ENCODE measurements around the gene FZR1. TPM values are rescaled to one million over a fixed set of nuclear protein-coding genes. Genes with fewer than 3 reads are reported as not detected.

FZR1 gene
- total and polyA plus RNA-seq, 9 of the 15 experiments (the other 6 are each of a cell fraction or from before 2014, with no cell fraction given): 0.18 to 48.0 (median 22.2) TPM

DNA sequence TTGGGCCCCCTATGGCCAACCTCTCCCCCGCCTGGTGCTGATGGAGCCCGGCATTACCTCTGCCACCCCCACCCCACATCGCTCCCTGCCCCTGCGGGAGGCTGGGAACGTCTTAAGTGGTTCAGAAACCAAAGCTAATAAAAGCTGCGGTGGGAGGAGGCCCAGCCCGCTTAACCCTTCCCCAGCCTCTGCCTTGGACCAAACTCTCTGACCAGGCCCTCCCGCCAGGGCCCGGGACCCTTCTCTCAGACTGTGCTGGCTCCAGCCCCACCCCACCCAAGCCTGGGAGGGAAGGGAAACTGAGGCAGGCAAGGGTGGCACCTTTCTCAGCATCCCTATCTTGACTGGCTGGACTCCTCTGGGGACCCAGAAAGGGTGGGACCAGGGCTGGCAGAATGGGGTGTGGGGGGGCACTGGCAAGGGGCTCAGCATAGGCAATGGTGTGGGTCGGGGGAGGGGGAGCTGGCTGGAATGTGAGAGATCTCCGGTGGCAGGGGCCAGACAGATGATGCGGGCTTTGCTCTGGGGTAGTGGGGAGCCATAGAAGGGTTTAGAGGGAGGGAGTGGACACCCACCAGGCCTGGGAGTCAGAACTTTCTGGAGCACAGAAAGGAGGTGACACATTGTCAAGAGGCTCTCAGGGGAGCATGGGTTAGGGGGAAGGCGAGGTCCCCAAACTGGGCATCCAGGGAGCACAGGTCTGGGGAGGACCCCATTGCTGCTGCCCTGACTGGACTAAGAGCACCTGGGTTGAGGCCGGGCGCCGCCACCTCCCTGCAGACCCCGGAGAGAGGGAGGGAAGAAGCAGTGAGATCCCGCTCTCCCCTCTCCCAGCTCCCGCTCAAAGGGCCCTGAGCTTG, 47.7 kb upstream of the FZR1 start (continued):
- TF ChIP-seq KDM1A (IDR thresholded peaks at IDR 0.05): 0 out of 4 replicates have a peak, but pooled peaks have one; percentile 12 to 41
- TF ChIP-seq RBM25 (IDR thresholded peaks at IDR 0.05; ENCODE audit: low read depth, low read length, severe bottlenecking): peak; percentile 50

DNA sequence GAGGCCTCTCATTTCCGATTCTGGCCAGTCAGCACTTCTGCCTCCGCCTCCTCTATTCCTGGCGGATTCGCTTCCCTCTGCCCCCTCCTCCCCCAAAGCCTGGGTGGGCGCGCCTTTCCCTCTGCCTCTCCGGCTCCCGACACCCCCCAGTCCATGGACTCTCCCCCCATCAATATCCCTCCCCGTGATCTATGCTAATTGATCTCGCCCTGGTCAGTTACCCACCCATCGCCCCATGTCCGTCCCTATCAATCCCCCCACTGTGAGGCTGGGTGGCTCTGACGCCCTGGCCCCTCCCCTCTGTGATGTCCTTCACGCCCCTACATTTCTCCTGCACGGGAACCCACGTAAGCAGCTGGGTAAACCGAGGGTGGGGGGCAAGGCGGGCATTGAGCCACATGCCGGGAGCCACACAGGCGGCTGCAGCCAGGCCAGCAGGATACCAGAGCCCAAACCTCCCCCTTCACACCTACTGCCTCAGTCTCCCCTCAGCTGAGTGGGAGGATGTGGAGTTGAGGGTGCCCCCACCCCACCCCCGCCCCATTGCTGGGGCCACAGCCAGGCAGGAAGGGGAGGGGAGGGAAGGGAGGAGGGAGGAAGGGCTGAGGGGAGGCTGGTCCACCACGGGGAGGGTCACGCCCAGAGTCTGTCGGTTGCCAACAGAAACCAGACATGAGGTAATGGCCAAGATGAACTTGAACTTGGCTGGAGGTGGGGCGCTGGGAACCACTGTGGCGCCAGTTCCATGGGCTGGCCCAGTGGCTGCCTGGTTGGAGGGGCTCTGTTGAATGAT, 46.8 kb upstream of the FZR1 start:
- Histone ChIP-seq H3K36me3 (ENCODE audit: control insufficient read depth, insufficient read depth, low read length) (peaks cover 86% of the 10 kb centered on the region), H3K9ac (ENCODE audit: insufficient read depth in 1 of 2, low read depth in 2 of 2, low read length in 2 of 2) (no peak overlapping the region), H3K79me2 (ENCODE audit: control insufficient read depth, insufficient read depth, low read length) (peaks cover 5% of the 10 kb centered on the region; the same call in 2 of the 3 replicates), H3K4me3 (no peak overlapping the region), H3K9me3 (replicated peaks; ENCODE audit: control insufficient read depth, insufficient read depth, low read depth, low read length) (no peaks in the 10 kb centered on the region), H3K27me3 (ENCODE audit: control insufficient read depth in 2 of 2, insufficient read depth in 2 of 2, low read length in 2 of 2) (no peaks in the 10 kb centered on the region), H3K4me2 (ENCODE audit: insufficient read depth, low read length) (no peak overlapping the region), H4K20me1 (replicated peaks; ENCODE audit: control insufficient read depth, insufficient read depth, low read length) (peaks cover 8% of the 10 kb centered on the region), H2AFZ (ENCODE audit: low read depth, low read length) (no peak overlapping the region), H3K4me1 (replicated peaks in 1 of 2; ENCODE audit: control insufficient read depth in 2 of 2, insufficient read depth in 2 of 2, low read length in 2 of 2) (peaks cover 0 to 47% of the 10 kb centered on the region in 2 experiments; a peak in 2 of 5 replicates), H3K9me1 (ENCODE audit: control insufficient read depth, insufficient read depth, low read length) (no peaks in the 10 kb centered on the region), H3K27ac (ENCODE audit: extremely low read depth, low read depth, low read length) (no peak overlapping the region)
- ATAC-seq (peak; percentile 73), DNase-seq (ENCODE audit: extremely low read depth in 1 of 4, low spot score in 3 of 4) (peak; percentile 45 to 54 (median 50)), FAIRE-seq (no peak)
- CTCF ChIA-PET (ENCODE audit: low intra/inter-chr PET ratio): no interaction called here
- intact Hi-C loops (cut with micrococcal nuclease) (no loop called here), in situ Hi-C loops (cut with MboI) (no loop called here)
- WGBS (ENCODE audit: insufficient coverage, low coverage, missing lambda C conversion rate): 85% methylated on average over 18 of the region's 26 CpGs
- BruUV-seq (replicated peaks): no TSS peak
- POLR2A ChIA-PET: interaction anchor here (0.6 kb wide), 1 partner anchor 59 kb away, joined by 4 read pairs; no protein-coding TSS in a partner anchor
- TF ChIP-seq ZNF830 (CRISPR knock-in tag; IDR thresholded peaks at IDR 0.05) (no peak), RBM22 (IDR thresholded peaks at IDR 0.05; ENCODE audit: low read depth, low read length, poor library complexity, severe bottlenecking) (peak; percentile 74), BRCA1 (IDR thresholded peaks at IDR 0.05) (no peak), BRCA1 (CRISPR knock-in tag; IDR thresholded peaks at IDR 0.05) (no peak), POLR2A (conservative IDR thresholded peaks at IDR 0.05) (0 out of 2 replicates have a peak, but pooled peaks have one; percentile 41), NCOR1 (IDR thresholded peaks at IDR 0.05) (peak; percentile 34; the same call in 1 of the 2 replicates), DMBX1 (CRISPR knock-in tag; IDR thresholded peaks at IDR 0.05; ENCODE audit: borderline replicate concordance) (no peak), HDAC1 (IDR thresholded peaks at IDR 0.05) (no peak), ZKSCAN3 (CRISPR knock-in tag; IDR thresholded peaks at IDR 0.05) (no peak), ESRRB (CRISPR knock-in tag; IDR thresholded peaks at IDR 0.05; ENCODE audit: borderline replicate concordance) (no peak), GTF2E2 (tag; IDR thresholded peaks at IDR 0.05) (no peak), E2F3 (CRISPR knock-in tag; IDR thresholded peaks at IDR 0.05) (no peak), POLR2B (IDR thresholded peaks at IDR 0.05; ENCODE audit: low read depth, partially characterized antibody) (no peak), ZBED1 (IDR thresholded peaks at IDR 0.05) (no peak), SMAD4 (CRISPR knock-in tag; conservative IDR thresholded peaks at IDR 0.05) (peak; percentile 52; the same call in 1 of the 2 replicates)
- TF ChIP-seq, protein P1, sequence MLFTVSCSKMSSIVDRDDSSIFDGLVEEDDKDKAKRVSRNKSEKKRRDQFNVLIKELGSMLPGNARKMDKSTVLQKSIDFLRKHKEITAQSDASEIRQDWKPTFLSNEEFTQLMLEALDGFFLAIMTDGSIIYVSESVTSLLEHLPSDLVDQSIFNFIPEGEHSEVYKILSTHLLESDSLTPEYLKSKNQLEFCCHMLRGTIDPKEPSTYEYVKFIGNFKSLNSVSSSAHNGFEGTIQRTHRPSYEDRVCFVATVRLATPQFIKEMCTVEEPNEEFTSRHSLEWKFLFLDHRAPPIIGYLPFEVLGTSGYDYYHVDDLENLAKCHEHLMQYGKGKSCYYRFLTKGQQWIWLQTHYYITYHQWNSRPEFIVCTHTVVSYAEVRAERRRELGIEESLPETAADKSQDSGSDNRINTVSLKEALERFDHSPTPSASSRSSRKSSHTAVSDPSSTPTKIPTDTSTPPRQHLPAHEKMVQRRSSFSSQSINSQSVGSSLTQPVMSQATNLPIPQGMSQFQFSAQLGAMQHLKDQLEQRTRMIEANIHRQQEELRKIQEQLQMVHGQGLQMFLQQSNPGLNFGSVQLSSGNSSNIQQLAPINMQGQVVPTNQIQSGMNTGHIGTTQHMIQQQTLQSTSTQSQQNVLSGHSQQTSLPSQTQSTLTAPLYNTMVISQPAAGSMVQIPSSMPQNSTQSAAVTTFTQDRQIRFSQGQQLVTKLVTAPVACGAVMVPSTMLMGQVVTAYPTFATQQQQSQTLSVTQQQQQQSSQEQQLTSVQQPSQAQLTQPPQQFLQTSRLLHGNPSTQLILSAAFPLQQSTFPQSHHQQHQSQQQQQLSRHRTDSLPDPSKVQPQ (CRISPR knock-in tag; IDR thresholded peaks at IDR 0.05; ENCODE audit: borderline replicate concordance): no peak
